ENCODE measurements around the gene GDE1.

DNA sequence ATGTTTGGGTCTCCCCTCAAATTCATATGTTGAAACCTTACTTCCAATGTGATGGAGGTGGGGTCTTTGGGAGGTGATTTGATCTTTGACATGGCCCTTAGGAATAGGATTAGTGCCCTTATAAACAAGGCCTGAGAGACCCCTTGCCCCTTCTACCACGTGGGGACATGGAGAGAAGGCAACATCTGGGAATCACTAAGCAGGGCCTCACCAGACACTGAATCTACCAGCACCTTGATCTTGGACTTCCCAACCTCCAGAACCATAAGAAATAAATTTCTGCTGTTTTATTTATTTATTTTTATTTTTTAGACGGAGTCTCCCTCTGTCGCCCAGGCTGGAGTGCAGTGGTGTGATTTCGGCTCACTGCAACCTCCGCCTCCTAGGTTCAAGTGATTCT lies 40.1 kb downstream of the GDE1 start:
- TF ChIP-seq CTCF (IDR thresholded peaks at IDR 0.05) (no peak), POLR2A (IDR thresholded peaks at IDR 0.05) (no peak)
